Measurements from ENCODE around the gene SARDH.

SARDH gene

GRCh38 chr9:133661846-133662540, 76.2 kb downstream of the SARDH start:
- H3K4me3 ChIP-seq (ENCODE audit: low read length): no peak overlapping the region
- no peak for DNase-seq (ENCODE audit: low read depth, low spot score)

- no peak overlapping the region for H3K4me3 ChIP-seq (ENCODE audit: low read length)
- DNase-seq (ENCODE audit: low read depth, low spot score): no peak
Observed at GRCh38 chr9:133659516-133659915, 78.6 kb downstream of the SARDH start.

- no peak for DNase-seq (ENCODE audit: low read depth, low spot score)
- no peak overlapping the region for H3K4me3 ChIP-seq (ENCODE audit: low read length)
Observed at GRCh38 chr9:133658442-133659431, 79.4 kb downstream of the SARDH start.

GRCh38 chr9:133657120-133657661, 81.0 kb downstream of the SARDH start:
- no peak for DNase-seq (ENCODE audit: low read depth, low spot score)

GRCh38 chr9:133656211-133657119, 81.7 kb downstream of the SARDH start:
- DNase-seq (ENCODE audit: low read depth, low spot score): peak; percentile 24
- no peak overlapping the region for H3K4me3 ChIP-seq (ENCODE audit: low read length)

More at GRCh38 chr9:133657120-133657661, 81.0 kb downstream of the SARDH start:
- H3K4me3 ChIP-seq (ENCODE audit: low read length): no peak overlapping the region

- H3K4me3 ChIP-seq (ENCODE audit: low read length): no peak overlapping the region
- no peak for DNase-seq (ENCODE audit: low read depth, low spot score)
Observed at GRCh38 chr9:133655701-133656100, 82.5 kb downstream of the SARDH start.

- no peak for DNase-seq (ENCODE audit: low read depth, low spot score)
- no peak overlapping the region for H3K4me3 ChIP-seq (ENCODE audit: low read length)
Observed at GRCh38 chr9:133654736-133655657, 83.2 kb downstream of the SARDH start.

GRCh38 chr9:133653638-133654037, 84.5 kb downstream of the SARDH start:
- DNase-seq (ENCODE audit: low read depth, low spot score): no peak
- H3K4me3 ChIP-seq (ENCODE audit: low read length): no peak overlapping the region

GRCh38 chr9:133650026-133650425, 88.1 kb downstream of the SARDH start:
- H3K4me3 ChIP-seq (ENCODE audit: low read length): no peak overlapping the region
- no peak for DNase-seq (ENCODE audit: low read depth, low spot score)

- H3K4me3 ChIP-seq (ENCODE audit: low read length): no peak overlapping the region
- no peak for DNase-seq (ENCODE audit: low read depth, low spot score)
Observed at GRCh38 chr9:133649194-133649593, 89.0 kb downstream of the SARDH start.

- H3K4me3 ChIP-seq (ENCODE audit: low read length): no peak overlapping the region
- no peak for DNase-seq (ENCODE audit: low read depth, low spot score)
Observed at GRCh38 chr9:133647765-133648469, 90.2 kb downstream of the SARDH start.

- H3K4me3 ChIP-seq (ENCODE audit: low read length): no peak overlapping the region
- no peak for DNase-seq (ENCODE audit: low read depth, low spot score)
Observed at GRCh38 chr9:133647148-133647547, 91.0 kb downstream of the SARDH start.

- DNase-seq (ENCODE audit: low read depth, low spot score): peak; percentile 25
- H3K4me3 ChIP-seq (ENCODE audit: low read length): no peak overlapping the region
Observed at GRCh38 chr9:133645021-133645765, 93.0 kb downstream of the SARDH start.

GRCh38 chr9:133643978-133644760, 94.0 kb downstream of the SARDH start:
- DNase-seq (ENCODE audit: low read depth, low spot score): no peak

GRCh38 chr9:133643362-133643755, 94.8 kb downstream of the SARDH start:
- H3K4me3 ChIP-seq (ENCODE audit: low read length): no peak overlapping the region
- no peak for DNase-seq (ENCODE audit: low read depth, low spot score)

More at GRCh38 chr9:133643978-133644760, 94.0 kb downstream of the SARDH start:
- no peak overlapping the region for H3K4me3 ChIP-seq (ENCODE audit: low read length)
